ENCODE data around the gene DEDD. TPM values are rescaled to one million over a fixed set of nuclear protein-coding genes. Genes with fewer than 3 reads are reported as not detected.

DEDD gene
- total RNA-seq, 1 donor from 2014 or later: 34.6 TPM

DNA sequence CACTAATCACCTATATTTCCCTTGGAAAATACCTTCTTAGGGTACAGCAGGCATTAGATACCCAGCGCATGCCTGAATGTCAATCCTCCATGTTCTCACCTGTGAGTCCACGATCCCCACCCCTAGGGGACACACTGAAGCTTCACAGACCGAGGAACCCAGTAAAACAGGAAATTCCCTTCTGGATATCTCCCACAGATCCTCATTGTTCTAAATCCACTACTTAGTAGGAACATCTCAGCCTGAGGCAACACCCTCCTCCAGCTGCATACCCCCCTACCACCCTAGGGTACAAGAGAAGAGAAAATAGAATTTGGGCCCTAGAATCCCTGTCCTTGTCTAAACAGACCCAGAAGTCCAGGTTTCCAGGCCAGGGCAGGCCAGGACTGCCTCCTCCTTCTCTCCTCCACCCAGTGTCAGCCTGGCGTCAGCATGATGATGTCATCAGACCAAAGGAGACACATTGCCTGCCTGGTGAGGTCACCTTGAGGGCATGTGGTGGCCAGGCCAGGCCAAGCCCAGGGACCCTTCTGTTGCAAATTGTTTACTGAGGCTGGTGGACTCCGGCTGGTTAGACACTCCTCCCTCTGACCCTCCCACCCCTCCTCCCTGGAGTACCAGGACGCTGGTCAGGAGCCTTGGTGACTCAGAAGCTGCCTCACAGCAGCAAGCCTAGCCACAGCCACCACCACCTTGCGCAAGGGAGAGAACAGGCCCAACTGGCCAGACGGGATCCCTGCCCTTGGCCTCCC, 49.3 kb downstream of the DEDD start:
- H3K27me3 Mint-ChIP-seq (ENCODE audit: unreplicated experiment): peaks cover 22% of the 10 kb centered on the region
- H3K9me3 Mint-ChIP-seq (ENCODE audit: unreplicated experiment): peaks cover 20% of the 10 kb centered on the region
- H3K4me1 Mint-ChIP-seq (ENCODE audit: low read depth, unreplicated experiment): peaks cover 14% of the 10 kb centered on the region
- H3K36me3 Mint-ChIP-seq (ENCODE audit: unreplicated experiment): peaks cover 5% of the 10 kb centered on the region
- TF ChIP-seq CTCF (IDR thresholded peaks at IDR 0.05; ENCODE audit: partially characterized antibody, unreplicated experiment): no peak
- peak overlapping the region; percentile 66 for H3K27ac Mint-ChIP-seq (ENCODE audit: unreplicated experiment)
- DNase-seq: peak; percentile 61
- H3K4me3 Mint-ChIP-seq (ENCODE audit: unreplicated experiment): no peak overlapping the region

DNA sequence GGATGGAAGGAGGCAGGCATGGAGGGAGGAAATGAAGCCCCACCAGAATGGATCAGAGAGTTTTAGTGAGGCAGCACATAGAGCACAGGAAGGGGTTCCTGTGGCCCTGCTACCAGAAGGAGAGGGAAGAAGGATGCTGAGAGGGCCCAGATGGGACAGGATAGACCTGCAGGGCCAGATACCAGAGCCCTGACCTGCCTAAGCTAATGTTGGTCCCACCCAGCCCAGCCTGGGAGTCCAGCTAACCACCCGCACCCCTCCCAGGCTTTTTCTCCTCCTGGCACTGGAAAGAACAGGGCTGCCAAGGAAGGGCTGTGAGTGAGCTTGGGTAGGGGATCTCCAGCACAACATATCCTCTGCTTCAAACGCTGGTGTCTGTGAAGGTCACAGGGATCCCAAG, 50.0 kb downstream of the DEDD start:
- Mint-ChIP-seq H3K36me3 (ENCODE audit: unreplicated experiment) (peaks cover 5% of the 10 kb centered on the region), H3K9me3 (ENCODE audit: unreplicated experiment) (peaks cover 20% of the 10 kb centered on the region), H3K27ac (ENCODE audit: unreplicated experiment) (no peak overlapping the region), H3K27me3 (ENCODE audit: unreplicated experiment) (peaks cover 22% of the 10 kb centered on the region), H3K4me1 (ENCODE audit: low read depth, unreplicated experiment) (peaks cover 14% of the 10 kb centered on the region), H3K4me3 (ENCODE audit: unreplicated experiment) (no peak overlapping the region)
- DNase-seq: no peak
- TF ChIP-seq CTCF (IDR thresholded peaks at IDR 0.05; ENCODE audit: partially characterized antibody, unreplicated experiment): no peak

DNA sequence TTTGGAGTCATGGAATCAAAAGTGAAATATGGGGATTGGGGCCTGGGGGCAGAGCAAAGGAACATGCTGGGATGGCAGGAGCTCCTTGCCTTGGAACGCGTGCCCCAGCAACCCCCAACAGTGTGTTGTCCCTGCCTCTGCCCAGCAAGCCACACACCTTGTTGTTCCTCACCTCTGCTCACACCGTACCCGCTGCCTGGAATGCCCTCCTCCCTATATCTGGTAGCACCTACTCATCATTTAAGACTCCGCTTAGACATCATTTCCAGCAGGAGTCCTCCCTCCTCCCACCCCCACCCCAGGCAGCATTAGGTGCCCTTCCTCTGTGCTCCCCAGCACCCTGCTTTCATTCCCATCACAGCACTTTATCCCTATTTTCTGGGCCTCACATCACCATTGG, 50.9 kb downstream of the DEDD start:
- Mint-ChIP-seq H3K4me1 (ENCODE audit: low read depth, unreplicated experiment) (peaks cover 14% of the 10 kb centered on the region), H3K36me3 (ENCODE audit: unreplicated experiment) (peaks cover 5% of the 10 kb centered on the region), H3K27me3 (ENCODE audit: unreplicated experiment) (peaks cover 22% of the 10 kb centered on the region), H3K9me3 (ENCODE audit: unreplicated experiment) (peaks cover 20% of the 10 kb centered on the region), H3K4me3 (ENCODE audit: unreplicated experiment) (no peak overlapping the region), H3K27ac (ENCODE audit: unreplicated experiment) (peak overlapping the region; percentile 70)
- TF ChIP-seq CTCF (IDR thresholded peaks at IDR 0.05; ENCODE audit: partially characterized antibody, unreplicated experiment): no peak
- DNase-seq: no peak

DNA sequence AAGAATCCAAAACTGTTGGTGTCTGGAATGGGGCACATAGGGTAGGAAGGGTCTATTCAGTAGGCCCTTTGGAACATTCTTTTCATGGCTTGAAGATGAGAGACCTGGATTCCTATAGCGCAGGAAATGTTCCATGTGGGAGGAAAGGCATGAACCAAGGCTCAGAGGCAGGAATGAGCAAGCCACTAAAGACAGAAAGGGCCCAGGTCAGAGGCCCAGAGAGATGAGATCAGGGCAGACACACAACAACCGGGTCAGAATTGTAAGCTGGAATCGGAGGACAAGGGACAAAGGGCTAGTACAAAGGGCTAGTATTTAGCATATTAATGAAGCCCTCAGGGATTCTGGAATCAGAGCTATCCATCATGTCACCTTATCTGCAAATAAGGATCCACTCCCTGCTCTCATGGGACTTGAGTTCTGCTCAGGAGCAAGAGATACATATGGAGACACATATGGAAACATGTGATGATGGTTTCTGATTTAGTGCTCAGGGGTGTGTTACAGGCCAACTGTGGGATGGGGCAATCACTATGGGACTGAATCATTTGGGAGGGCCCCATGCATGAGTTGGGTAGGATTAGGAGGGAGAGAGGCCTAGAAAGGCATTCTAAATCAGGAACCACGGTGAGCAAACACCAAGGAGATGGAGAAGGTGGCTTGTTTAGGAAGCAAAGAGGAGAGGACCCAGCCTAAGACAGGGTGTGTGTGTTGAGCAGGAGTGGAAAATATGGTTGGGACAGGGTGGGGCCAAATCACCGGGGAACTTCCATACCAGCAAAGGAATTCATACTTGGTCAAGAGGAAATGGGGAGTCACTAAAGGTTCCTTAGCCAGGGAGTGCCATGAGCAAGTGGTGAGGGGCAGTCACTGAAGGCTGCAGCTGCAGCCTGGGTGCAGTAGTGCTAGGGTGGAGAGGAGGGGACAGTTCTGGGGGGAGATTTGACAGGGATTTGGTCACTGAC, 51.7 kb downstream of the DEDD start:
- DNase-seq: no peak
- Mint-ChIP-seq H3K4me1 (ENCODE audit: low read depth, unreplicated experiment) (peaks cover 14% of the 10 kb centered on the region), H3K9me3 (ENCODE audit: unreplicated experiment) (peaks cover 16% of the 10 kb centered on the region), H3K36me3 (ENCODE audit: unreplicated experiment) (peaks cover 5% of the 10 kb centered on the region), H3K27me3 (ENCODE audit: unreplicated experiment) (peaks cover 21% of the 10 kb centered on the region), H3K4me3 (ENCODE audit: unreplicated experiment) (peak overlapping the region; percentile 39), H3K27ac (ENCODE audit: unreplicated experiment) (peak overlapping the region; percentile 70)
- TF ChIP-seq CTCF (IDR thresholded peaks at IDR 0.05; ENCODE audit: partially characterized antibody, unreplicated experiment): no peak
